Right lobe of liver (tissue), 6 donors: ENCODE results near the gene SSTR5. TPM values are rescaled to one million over a fixed set of nuclear protein-coding genes. Genes with fewer than 3 reads are reported as not detected.
A peak's percentile ranks its signal among the peaks of the same experiment; 100 is the strongest.
"Not testable (repeated sequence)": the region's sequence is repeated elsewhere in the genome, so short reads cannot be mapped to it uniquely, and the experiment has no call there.

Experiments used
- ATAC-seq, 4 donors: fragments of 200-7000 bp; cut with Tn5 transposase; one replicate each; pipeline ENCODE4 v1.9.1; 2020; ENCODE audit warnings: mild to moderate bottlenecking in 4 of 4, moderate library complexity in 4 of 4
- DNase-seq, 3 donors: peaks; one replicate each; pipeline ENCODE4 v3.0.0-alpha.2; 2020
- H3K27ac ChIP-seq, 3 donors: fragments of 200-600 bp; one replicate each; pipeline ENCODE4 v1.8.0; 2022
- H3K27me3 ChIP-seq, 2 donors: fragments of 200-600 bp; one replicate each; pipeline ENCODE4 v1.8.0; 2022
- H3K36me3 ChIP-seq, 4 donors: fragments of 200-600 bp; sonication (generic) in 1 of 4; one replicate each; pipeline versions ENCODE4 v1.5.1 to v1.8.0; 2017 to 2022; ENCODE audit warnings: control low read depth in 1 of 4
- H3K4me1 ChIP-seq, 4 donors: fragments of 200-600 bp; sonication (generic) in 1 of 4; one replicate each; pipeline versions ENCODE4 v1.5.1 to v1.8.0; 2017 to 2022; ENCODE audit warnings: control low read depth in 1 of 4
- H3K4me3 ChIP-seq, 3 donors: fragments of 200-600 bp; one replicate each; pipeline ENCODE4 v1.8.0; 2022
- H3K9me3 ChIP-seq, 4 donors: fragments of 200-600 bp; sonication (generic) in 1 of 4; one replicate each; pipeline versions ENCODE4 v1.5.1 to v1.8.0; 2017 to 2022; ENCODE audit warnings: control low read depth in 1 of 4
- CTCF ChIP-seq, 4 donors: fragments of 200-600 bp in 3 of 4; fragments of 450-650 bp in 1 of 4; IDR thresholded peaks; one replicate each; pipeline versions ENCODE4 v1.5.1 to v1.8.0; 2016 to 2022; ENCODE audit warnings: antibody characterized with exemption in 4 of 4, mild to moderate bottlenecking in 2 of 4
- POLR2A ChIP-seq: fragments of 450-650 bp; IDR thresholded peaks from one replicate; pipeline ENCODE4 v1.6.1; 2017; ENCODE audit warnings: antibody characterized with exemption, mild to moderate bottlenecking
- whole genome bisulfite sequencing: methylation state at CpG from one replicate; pipeline ENCODE4 v1.1.6; 2018; ENCODE audit warnings: low coverage, low lambda C conversion rate; ENCODE audit not compliant: insufficient coverage; ENCODE audit errors: missing lambda C conversion rate; 5-methylcytosine and 5-hydroxymethylcytosine counted together
- intact Hi-C, 2 donors: fragments of 100-400 bp; cut with DNase I; formaldehyde crosslinking; loops; one replicate each; pipeline versions ENCODE4 v1.11.2 to v1.14.1; 2022
- total RNA-seq, 6 experiments: library from RNA; depleted of rRNA in 2 of 6; stranded (reverse); fragments of >200 nt in 2 of 6; fragmentation: NEBNext Ultra II Directional in 3 of 6; extraction: Animal tissue kit (Norgen Biotek cat#: 25700) in 3 of 6; gene quantifications; one replicate each; pipeline versions ENCODE4 v1.1.0 to v1.2.4, GENCODE V29; 2016 to 2023
- donor health status: DM: no; HTN: yes; CAD: no.
- donor health status: DM: no; HTN: no; CAD: no.
- donor health status: DM: no; HTN: no; CAD: no.
- donor health status: DM: no; HTN: yes; CAD: no.
- donor health status: DM: no; HTN: yes; CAD: no.

Gene SSTR5
- total RNA-seq, 6 experiments from 2014 or later, result not detected

GRCh38 chr16:1089822-1090619, 17.5 kb downstream of the SSTR5 start:
- H3K9me3 ChIP-seq, result no peaks in the 10 kb centered on the region
- no peak overlapping the region for H3K4me3 ChIP-seq
- ATAC-seq, result peak; percentile 79 to 93 (median 84)
- H3K4me1 ChIP-seq, result peaks cover 0 to 8% (median 3%) of the 10 kb centered on the region in 4 donors
- peak in 2 of 3 donors; percentile 65 to 68 for DNase-seq
- H3K27me3 ChIP-seq, result no peaks in the 10 kb centered on the region
- WGBS, result 25% methylated on average over 11 of the region's 38 CpGs
- TF ChIP-seq POLR2A, result no peak
- TF ChIP-seq CTCF (IDR thresholded peaks at IDR 0.05), result peak in 3 of 4 donors; percentile 8 to 29 (median 17)
- no peak overlapping the region for H3K27ac ChIP-seq
- intact Hi-C loops, result no loop called here
- no peaks in the 10 kb centered on the region for H3K36me3 ChIP-seq

- H3K4me1 ChIP-seq, result peaks cover 0 to 8% (median 3%) of the 10 kb centered on the region in 4 donors
- ATAC-seq (no peak), DNase-seq (no peak)
- intact Hi-C loops, result no loop called here
- H3K4me3 ChIP-seq, result no peak overlapping the region
- no peaks in the 10 kb centered on the region for H3K36me3 ChIP-seq
- H3K9me3 ChIP-seq, result no peaks in the 10 kb centered on the region
- WGBS, result 5% methylated on average over 7 of the region's 27 CpGs
- no peak overlapping the region for H3K27ac ChIP-seq
- TF ChIP-seq POLR2A (no peak), CTCF (IDR thresholded peaks at IDR 0.05) (no peak)
- no peaks in the 10 kb centered on the region for H3K27me3 ChIP-seq
Observed at GRCh38 chr16:1090620-1091587, 18.4 kb downstream of the SSTR5 start.

- no peaks in the 10 kb centered on the region for H3K27me3 ChIP-seq
- WGBS, result 98% methylated on average over 7 of the region's 27 CpGs
- intact Hi-C loops, result no loop called here
- H3K36me3 ChIP-seq, result no peaks in the 10 kb centered on the region
- no peaks in the 10 kb centered on the region for H3K9me3 ChIP-seq
- H3K4me1 ChIP-seq, result peaks cover 0 to 8% (median 3%) of the 10 kb centered on the region in 4 donors
- TF ChIP-seq POLR2A (no peak), CTCF (IDR thresholded peaks at IDR 0.05) (no peak)
- DNase-seq (no peak), ATAC-seq (no peak)
- no peak overlapping the region for H3K27ac ChIP-seq
- no peak overlapping the region for H3K4me3 ChIP-seq
Observed at GRCh38 chr16:1091992-1092552, 19.5 kb downstream of the SSTR5 start.

GRCh38 chr16:1092685-1093283, 20.2 kb downstream of the SSTR5 start:
- H3K4me1 ChIP-seq, H3K4me3 ChIP-seq, H3K27ac ChIP-seq, ATAC-seq, intact Hi-C loops, H3K27me3 ChIP-seq, H3K36me3 ChIP-seq, DNase-seq, H3K9me3 ChIP-seq: not testable (repeated sequence)
- WGBS, result 94% methylated on average over 22 of the region's 40 CpGs
